ENCODE measurements around the gene PRR23A. TPM values are rescaled to one million over a fixed set of nuclear protein-coding genes. Genes with fewer than 3 reads are reported as not detected.

Gene PRR23A
- total RNA-seq, 1 experiment from 2014 or later: not detected

GRCh38 chr3:138962854-138963560 lies 43.1 kb downstream of the PRR23A start:
- H3K9ac ChIP-seq (ENCODE audit: low read length): no peak overlapping the region
- no peaks in the 10 kb centered on the region for H3K27me3 ChIP-seq (ENCODE audit: low read length)
- DNase-seq: no peak

DNA sequence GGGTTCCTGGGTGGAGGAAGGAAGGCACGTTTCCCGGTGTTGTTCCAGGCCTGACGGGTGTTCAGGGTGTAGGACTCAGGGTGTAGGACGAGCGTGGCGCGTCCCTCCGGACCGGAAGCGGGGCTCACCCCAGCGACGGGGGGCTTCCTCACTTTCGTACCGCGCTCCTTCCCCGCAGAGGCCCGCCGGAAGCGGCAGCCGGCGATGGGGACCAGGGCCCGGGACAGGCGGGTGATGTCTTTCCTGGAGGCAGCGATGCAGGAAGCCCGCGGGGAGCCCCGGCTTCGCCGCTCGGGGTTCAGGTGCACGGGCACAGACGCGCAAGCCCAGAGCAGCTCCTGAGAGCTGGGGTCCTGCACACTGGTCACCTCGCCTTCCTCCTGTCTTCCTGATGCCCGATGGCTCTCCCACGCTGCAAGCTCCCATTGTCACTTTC lies 45.6 kb downstream of the PRR23A start:
- Histone ChIP-seq H3K9me2 (replicated peaks; ENCODE audit: insufficient read depth, low read length) (no peaks in the 10 kb centered on the region), H3K4me3 (ENCODE audit: low read length) (no peak overlapping the region), H3K9me3 (ENCODE audit: low read length) (no peaks in the 10 kb centered on the region), H3K4me1 (ENCODE audit: low read length) (no peaks in the 10 kb centered on the region), H3K79me2 (ENCODE audit: low read length) (no peaks in the 10 kb centered on the region), H3K27ac (ENCODE audit: low read length) (no peak overlapping the region), H3K9ac (ENCODE audit: low read length) (no peak overlapping the region), H4K20me1 (ENCODE audit: insufficient read depth, low read depth, low read length) (no peaks in the 10 kb centered on the region), H3K36me3 (ENCODE audit: insufficient read depth, low read length) (no peaks in the 10 kb centered on the region), H3K4me2 (ENCODE audit: low read depth, low read length, poor library complexity, severe bottlenecking) (no peak overlapping the region), H2AFZ (ENCODE audit: low read length) (no peak overlapping the region), H3K27me3 (ENCODE audit: low read length) (no peaks in the 10 kb centered on the region)
- no peak for DNase-seq

More at GRCh38 chr3:138962854-138963560, 43.1 kb downstream of the PRR23A start:
- no peak overlapping the region for H3K4me2 ChIP-seq (ENCODE audit: low read depth, low read length, poor library complexity, severe bottlenecking)
- no peak overlapping the region for H2AFZ ChIP-seq (ENCODE audit: low read length)
- no peaks in the 10 kb centered on the region for H3K4me1 ChIP-seq (ENCODE audit: low read length)
- no peaks in the 10 kb centered on the region for H3K36me3 ChIP-seq (ENCODE audit: insufficient read depth, low read length)
- H3K79me2 ChIP-seq (ENCODE audit: low read length): no peaks in the 10 kb centered on the region
- no peaks in the 10 kb centered on the region for H4K20me1 ChIP-seq (ENCODE audit: insufficient read depth, low read depth, low read length)
- no peak overlapping the region for H3K4me3 ChIP-seq (ENCODE audit: low read length)
- no peaks in the 10 kb centered on the region for H3K9me2 ChIP-seq (replicated peaks; ENCODE audit: insufficient read depth, low read length)
- H3K9me3 ChIP-seq (ENCODE audit: low read length): no peaks in the 10 kb centered on the region
- no peak overlapping the region for H3K27ac ChIP-seq (ENCODE audit: low read length)

Other genes starting within 250 kb of the PRR23A start
- gene PIK3CB, start 171.3 kb downstream of the PRR23A start, total RNA-seq (2014; rRNA removed; shearing (Covaris generic); ENCODE audit: low replicate concordance): 13.0 and 35.3 TPM in 2 replicates
- gene FOXL2, start 59.1 kb downstream of the PRR23A start, total RNA-seq (2014; rRNA removed; shearing (Covaris generic); ENCODE audit: low replicate concordance): not detected in 2 replicates
- gene FOXL2NB, start 59.1 kb downstream of the PRR23A start, total RNA-seq (2014; rRNA removed; shearing (Covaris generic); ENCODE audit: low replicate concordance): not detected in 2 replicates
- not detected in 2 replicates for gene PRR23B, start 14.7 kb upstream of the PRR23A start, total RNA-seq (2014; rRNA removed; shearing (Covaris generic); ENCODE audit: low replicate concordance)
- gene PRR23C, start 38.6 kb upstream of the PRR23A start, total RNA-seq (2014; rRNA removed; shearing (Covaris generic); ENCODE audit: low replicate concordance): not detected in 2 replicates

All from Karpas-422 (cell line).